Sigmoid colon (tissue), 7 donors: ENCODE results near the gene NOTUM. TPM values are rescaled to one million over a fixed set of nuclear protein-coding genes. Genes with fewer than 3 reads are reported as not detected.

Source experiments
- DNase-seq: peaks from one replicate; pipeline ENCODE4 v3.0.0-alpha.2; 2019
- H3K27ac ChIP-seq, 4 donors: fragments of 200-600 bp; sonication (generic); one replicate each; pipeline ENCODE4 v1.5.1; 2016 to 2019; ENCODE audit warnings: mild to moderate bottlenecking in 1 of 4
- H3K27me3 ChIP-seq, 3 donors: fragments of 200-600 bp; sonication (generic); one replicate each; pipeline ENCODE4 v1.5.1; 2019; ENCODE audit warnings: mild to moderate bottlenecking in 1 of 3
- H3K36me3 ChIP-seq, 4 donors: fragments of 200-600 bp; sonication (generic); one replicate each; pipeline ENCODE4 v1.5.1; 2016 to 2019
- H3K4me1 ChIP-seq, 4 donors: fragments of 200-600 bp; sonication (generic); one replicate each; pipeline ENCODE4 v1.5.1; 2017 to 2019
- H3K4me3 ChIP-seq, 4 donors: fragments of 200-600 bp; sonication (generic); one replicate each; pipeline ENCODE4 v1.5.1; 2017 to 2019; ENCODE audit warnings: mild to moderate bottlenecking in 2 of 4, moderate library complexity in 1 of 4
- H3K9me3 ChIP-seq, 4 donors: fragments of 200-600 bp in 3 of 4; sonication (generic) in 3 of 4; one replicate each; pipeline versions ENCODE4 v1.5.1 to v1.6.1; 2013 to 2019
- EP300 ChIP-seq, 4 donors: sonication (generic); formaldehyde crosslinking; IDR thresholded peaks; one replicate each; pipeline ENCODE4 v1.6.1; 2017; ENCODE audit warnings: antibody characterized with exemption in 4 of 4
- POLR2A ChIP-seq, 2 donors: fragments of 450-650 bp; IDR thresholded peaks; one replicate each; pipeline ENCODE4 v1.6.1; 2016; ENCODE audit warnings: antibody characterized with exemption in 2 of 2, mild to moderate bottlenecking in 2 of 2, moderate library complexity in 2 of 2
- POLR2AphosphoS5 ChIP-seq, 4 donors: sonication (generic); formaldehyde crosslinking; IDR thresholded peaks; one replicate each; pipeline ENCODE4 v1.6.1; 2017; ENCODE audit warnings: antibody characterized with exemption in 4 of 4
- WGBS, 2 donors: extraction: QIAGEN DNeasy Blood & Tissue Kit; methylation state at CpG; one replicate each; pipeline ENCODE4 v1.1.7; 2013; 5-methylcytosine and 5-hydroxymethylcytosine counted together
- intact Hi-C: fragments of 100-400 bp; cut with DNase I; formaldehyde crosslinking; loops from one replicate; pipeline ENCODE4 v1.15.1; 2023
- polyA plus RNA-seq, 3 donors: library from polyadenylated mRNA; stranded (reverse); fragments of 200-250 nt; gene quantifications; one replicate each; pipeline ENCODE4 v1.2.3, GENCODE V29; 2013
- total RNA-seq, 4 donors: library from RNA; depleted of rRNA; stranded (reverse); fragments of >200 nt; gene quantifications; one replicate each; pipeline ENCODE4 v1.1.0, GENCODE V29; 2016
- TF ChIP-seq, protein P1 (sequence below), 4 experiments: fragments of 450-650 bp in 3 of 4; fragments of 200-600 bp in 1 of 4; IDR thresholded peaks; one replicate each; pipeline ENCODE4 v1.5.1; 2016 to 2019; ENCODE audit warnings: antibody characterized with exemption in 4 of 4, mild to moderate bottlenecking in 3 of 4, moderate library complexity in 2 of 4
- donor health status: healthy with polysubstance abuse.
- donor health status: Bipolar disorder and iron deficiency.
- donor health status: healthy.

NOTUM gene
- total and polyA plus RNA-seq, 7 donors: 0.22 TPM; not detected in 6

DNA sequence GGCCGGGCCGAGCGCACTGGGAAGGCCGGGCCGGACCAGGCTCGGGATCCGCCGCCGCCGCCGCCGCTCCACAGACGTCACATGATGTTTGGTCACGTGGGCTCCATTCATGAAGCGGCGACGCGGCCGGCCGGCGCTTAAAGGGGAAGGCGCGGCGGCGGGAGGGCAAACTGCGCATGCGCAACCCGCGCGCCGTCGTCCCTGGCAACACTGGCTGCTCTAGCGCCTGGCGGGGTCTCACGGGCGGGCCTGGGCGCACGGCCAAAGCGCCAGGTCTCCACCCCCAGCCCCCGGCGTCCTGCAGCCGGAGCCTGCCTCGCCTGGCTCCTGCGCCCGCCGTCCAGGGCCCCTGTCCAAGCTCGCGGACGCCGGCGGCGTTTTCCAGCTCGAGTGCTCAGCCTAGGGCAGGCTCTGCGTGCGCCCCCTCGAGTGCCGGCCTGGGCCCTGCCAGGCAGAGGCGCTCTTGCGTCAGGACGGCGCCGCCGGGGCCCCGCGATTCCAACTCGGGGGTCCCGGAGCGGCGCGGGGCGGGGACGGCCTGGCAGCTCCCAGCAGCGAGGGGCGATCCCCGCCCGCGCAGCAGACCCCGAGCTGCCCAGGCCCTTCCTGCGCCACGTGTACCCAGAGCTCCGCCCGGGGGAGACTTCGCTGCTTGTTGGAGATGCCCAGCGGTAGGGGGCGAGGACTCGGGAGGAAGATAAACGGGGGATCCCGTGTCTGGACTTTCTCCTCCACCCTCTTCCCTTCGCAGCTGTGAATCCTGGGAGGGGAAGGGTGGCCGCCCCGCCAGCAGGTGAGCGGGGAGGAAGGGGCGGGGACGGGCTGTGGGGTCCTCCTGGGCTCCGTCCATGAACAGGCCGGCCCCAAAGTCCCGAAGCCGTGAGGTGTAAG lies 33.1 kb downstream of the NOTUM start, which contains the start of gene MAFG:
TSS of gene MAFG (minus strand) at position 83 of the 891 bp plus-strand sequence. CDS start 4,550 bp downstream, outside the sequence.
- Histone ChIP-seq H3K4me1 (peaks cover 0 to 50% (median 47%) of the 10 kb centered on the region in 4 donors), H3K9me3 (no peaks in the 10 kb centered on the region), H3K36me3 (peaks cover 0 to under 1% (median 0%) of the 10 kb centered on the region in 4 donors), H3K27me3 (peaks cover 0 to 13% (median 0%) of the 10 kb centered on the region in 3 donors), H3K27ac (peak within 1 kb of the TSS; percentile 98 to 99 (median 99)), H3K4me3 (peak within 1 kb of the TSS; percentile 85 to 99 (median 92))
- 0 to 1% methylated on average over 98 of the region's 98 CpGs for WGBS, 2 donors
- TF ChIP-seq POLR2A (IDR thresholded peaks at IDR 0.05) (no peak), POLR2AphosphoS5 (IDR thresholded peaks at IDR 0.05) (peak; percentile 70 to 89 (median 78)), EP300 (IDR thresholded peaks at IDR 0.05) (peak in 1 of 4 donors; percentile 38)
- intact Hi-C loops: loop anchor here (2.0 kb wide), 1 partner anchor 57 kb away; the partner anchor contains the start of gene ARHGDIA
- DNase-seq: peak; percentile 96

DNA sequence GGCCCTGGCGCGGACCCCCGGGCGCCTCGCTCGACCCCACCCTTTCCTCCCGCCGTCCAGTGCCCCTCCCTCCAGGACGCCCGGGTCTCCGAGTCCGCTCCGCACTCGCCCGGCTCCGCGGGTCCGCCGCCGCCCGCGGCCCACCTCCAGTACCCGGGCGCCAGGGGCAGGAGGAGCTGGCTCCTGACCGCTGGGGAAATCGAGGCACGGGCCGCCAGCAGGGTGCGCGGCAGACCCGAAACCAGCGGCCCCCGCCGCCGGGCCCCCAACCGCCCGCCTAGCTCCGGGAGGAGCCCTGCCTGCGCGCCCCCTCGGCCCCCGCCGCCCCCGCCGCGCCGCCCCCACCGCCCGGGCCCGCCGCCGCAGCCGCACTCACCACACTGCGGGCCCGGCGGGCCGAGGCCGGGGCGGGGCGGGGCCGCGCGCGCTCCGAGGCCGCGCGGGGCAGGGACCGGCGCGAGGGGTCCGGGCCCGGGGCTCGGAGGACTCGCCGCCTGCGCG lies 33.8 kb downstream of the NOTUM start:
- H3K27ac ChIP-seq: peak overlapping the region; percentile 98 to 99 (median 99)
- WGBS, 2 donors: 0% methylated on average over 78 of the region's 78 CpGs
- H3K4me1 ChIP-seq: peaks cover 0 to 57% (median 54%) of the 10 kb centered on the region in 4 donors
- TF ChIP-seq POLR2A (IDR thresholded peaks at IDR 0.05): no peak
- no peak for TF ChIP-seq EP300 (IDR thresholded peaks at IDR 0.05)
- TF ChIP-seq POLR2AphosphoS5 (IDR thresholded peaks at IDR 0.05): no peak
- TF ChIP-seq, protein P1, sequence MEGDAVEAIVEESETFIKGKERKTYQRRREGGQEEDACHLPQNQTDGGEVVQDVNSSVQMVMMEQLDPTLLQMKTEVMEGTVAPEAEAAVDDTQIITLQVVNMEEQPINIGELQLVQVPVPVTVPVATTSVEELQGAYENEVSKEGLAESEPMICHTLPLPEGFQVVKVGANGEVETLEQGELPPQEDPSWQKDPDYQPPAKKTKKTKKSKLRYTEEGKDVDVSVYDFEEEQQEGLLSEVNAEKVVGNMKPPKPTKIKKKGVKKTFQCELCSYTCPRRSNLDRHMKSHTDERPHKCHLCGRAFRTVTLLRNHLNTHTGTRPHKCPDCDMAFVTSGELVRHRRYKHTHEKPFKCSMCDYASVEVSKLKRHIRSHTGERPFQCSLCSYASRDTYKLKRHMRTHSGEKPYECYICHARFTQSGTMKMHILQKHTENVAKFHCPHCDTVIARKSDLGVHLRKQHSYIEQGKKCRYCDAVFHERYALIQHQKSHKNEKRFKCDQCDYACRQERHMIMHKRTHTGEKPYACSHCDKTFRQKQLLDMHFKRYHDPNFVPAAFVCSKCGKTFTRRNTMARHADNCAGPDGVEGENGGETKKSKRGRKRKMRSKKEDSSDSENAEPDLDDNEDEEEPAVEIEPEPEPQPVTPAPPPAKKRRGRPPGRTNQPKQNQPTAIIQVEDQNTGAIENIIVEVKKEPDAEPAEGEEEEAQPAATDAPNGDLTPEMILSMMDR (IDR thresholded peaks at IDR 0.05): no peak
- H3K27me3 ChIP-seq: peaks cover 0 to 13% (median 0%) of the 10 kb centered on the region in 3 donors
- peak overlapping the region; percentile 85 to 99 (median 92) for H3K4me3 ChIP-seq
- peaks cover 4 to 7% (median 6%) of the 10 kb centered on the region in 4 donors for H3K36me3 ChIP-seq
- no peak for DNase-seq
- no peaks in the 10 kb centered on the region for H3K9me3 ChIP-seq
- intact Hi-C loops: loop anchor here (2.0 kb wide), 1 partner anchor 56 kb away; the partner anchor contains the start of gene ARHGDIA

GRCh38 chr17:81926451-81927151 lies 34.4 kb downstream of the NOTUM start:
- H3K27ac ChIP-seq: peak overlapping the region; percentile 98 to 99 (median 99)
- intact Hi-C loops: loop anchor here (2.0 kb wide), 1 partner anchor 56 kb away; the partner anchor contains the start of gene ARHGDIA
- WGBS, 2 donors: 1% methylated on average over 46 of the region's 46 CpGs
- H3K4me3 ChIP-seq: peak overlapping the region; percentile 85 to 99 (median 92)
- DNase-seq: peak; percentile 94
- peaks cover 0 to 62% (median 59%) of the 10 kb centered on the region in 4 donors for H3K4me1 ChIP-seq
- no peaks in the 10 kb centered on the region for H3K9me3 ChIP-seq
- H3K27me3 ChIP-seq: peaks cover 0 to 13% (median 0%) of the 10 kb centered on the region in 3 donors
- H3K36me3 ChIP-seq: peaks cover 7 to 13% (median 11%) of the 10 kb centered on the region in 4 donors
- TF ChIP-seq, protein P1 (IDR thresholded peaks at IDR 0.05): no peak
- TF ChIP-seq EP300 (IDR thresholded peaks at IDR 0.05): no peak
- TF ChIP-seq POLR2A (IDR thresholded peaks at IDR 0.05): peak; percentile 6 to 47
- TF ChIP-seq POLR2AphosphoS5 (IDR thresholded peaks at IDR 0.05): peak; percentile 54 to 61 (median 58)

DNA sequence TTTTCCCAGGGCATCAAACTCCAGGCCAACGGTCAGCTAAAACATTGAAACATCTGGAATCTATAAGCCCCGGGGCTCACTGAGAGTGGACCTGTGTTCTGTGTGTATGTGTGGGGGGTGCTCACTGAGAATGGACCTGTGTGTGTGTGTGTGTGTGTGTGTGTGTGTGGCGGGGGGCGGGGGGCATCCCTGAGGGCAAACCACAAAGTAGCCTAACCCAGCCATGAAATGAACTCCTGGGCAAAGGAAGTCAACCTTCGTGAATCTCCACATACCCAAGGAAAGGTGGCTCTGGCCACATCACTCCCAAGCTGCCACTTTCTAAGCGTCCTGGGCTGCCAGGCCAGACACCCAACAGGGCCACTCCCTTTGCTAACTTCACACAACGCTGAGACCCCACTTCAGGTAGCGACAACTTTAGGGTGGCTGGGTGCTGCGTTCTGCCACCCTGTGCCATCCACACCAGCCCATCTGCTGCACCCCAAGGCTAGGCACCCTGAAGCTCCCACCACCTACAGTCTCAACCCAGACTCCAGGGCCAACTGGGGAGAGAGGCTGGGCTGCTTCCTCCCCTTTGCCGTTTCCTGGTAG lies 35.0 kb downstream of the NOTUM start:
- Histone ChIP-seq H3K9me3 (no peaks in the 10 kb centered on the region), H3K27ac (peak overlapping the region; percentile 98 to 99 (median 99)), H3K4me1 (peaks cover 0 to 66% (median 61%) of the 10 kb centered on the region in 4 donors), H3K27me3 (peaks cover 0 to 13% (median 0%) of the 10 kb centered on the region in 3 donors), H3K4me3 (peak overlapping the region; percentile 85 to 99 (median 92)), H3K36me3 (peaks cover 7 to 19% (median 13%) of the 10 kb centered on the region in 4 donors)
- DNase-seq: no peak
- TF ChIP-seq, protein P1 (IDR thresholded peaks at IDR 0.05): no peak
- no peak for TF ChIP-seq POLR2AphosphoS5 (IDR thresholded peaks at IDR 0.05)
- TF ChIP-seq EP300 (IDR thresholded peaks at IDR 0.05): no peak
- TF ChIP-seq POLR2A (IDR thresholded peaks at IDR 0.05): no peak
- WGBS, 2 donors: 35 to 60% methylated on average over 10 of the region's 10 CpGs
- intact Hi-C loops: loop anchor here (2.0 kb wide), 1 partner anchor 55 kb away; the partner anchor contains the start of gene ARHGDIA
